K562 (cell line): ENCODE measurements around the gene RNF151. TPM values are rescaled to one million over a fixed set of nuclear protein-coding genes. Genes with fewer than 3 reads are reported as not detected.

Experiments
- ATF1 ChIP-seq, 2 experiments: fragments of 450-650 bp in 1 of 2; IDR thresholded peaks; 2 replicates each; pipeline ENCODE4 v1.6.1; 2016; ENCODE audit warnings: missing compliant biosample characterization in 1 of 2, missing genetic modification characterization in 1 of 2
- CBX2 ChIP-seq: fragments of 200-600 bp; sonication (generic); IDR thresholded peaks from one replicate; pipeline ENCODE4 v1.6.1; 2012; ENCODE audit warnings: mild to moderate bottlenecking, low read length, inconsistent platforms; ENCODE audit not compliant: insufficient read depth, poor library complexity, severe bottlenecking
- HSF4 ChIP-seq: fragments of 250-450 bp; sonication (Bioruptor Pico); IDR thresholded peaks from 2 replicates; pipeline ENCODE4 v2.1.2; 2022; ENCODE audit warnings: mild to moderate bottlenecking, moderate library complexity, borderline replicate concordance
- NR2C2 ChIP-seq, 2 experiments: fragments of 200-800 bp in 1 of 2; sonication (Bioruptor generic) in 1 of 2; sonication (generic) in 1 of 2; formaldehyde crosslinking in 1 of 2; IDR thresholded peaks; 2 replicates each; pipeline versions ENCODE4 v1.6.1 to v1.8.0; 2016 to 2022; ENCODE audit warnings: mild to moderate bottlenecking in 1 of 2, missing compliant biosample characterization in 1 of 2, missing genetic modification characterization in 1 of 2, missing genetic modification reagents in 1 of 2
- RBM25 ChIP-seq: fragments of 200-400 bp; formaldehyde crosslinking; IDR thresholded peaks from 2 replicates; pipeline ENCODE4 v1.6.1; 2018; ENCODE audit warnings: low read length, low read depth, moderate library complexity; ENCODE audit not compliant: severe bottlenecking
- SRF ChIP-seq, 2 experiments: fragments of 250-450, 450-650 bp in 1 of 2; sonication (Bioruptor Pico) in 1 of 2; sonication (generic) in 1 of 2; formaldehyde crosslinking; IDR thresholded peaks; 2 replicates each; pipeline versions ENCODE4 v1.5.0 to v1.5.1; 2020 to 2022; ENCODE audit warnings: mild to moderate bottlenecking in 1 of 2, missing genetic modification reagents in 1 of 2
- SRSF1 ChIP-seq: fragments of 200-400 bp; formaldehyde crosslinking; IDR thresholded peaks from 2 replicates; pipeline ENCODE4 v1.6.1; 2017; ENCODE audit warnings: mild to moderate bottlenecking, low read depth, low read length, moderate library complexity
- SRSF9 ChIP-seq: fragments of 200-400 bp; formaldehyde crosslinking; IDR thresholded peaks from 2 replicates; pipeline ENCODE4 v1.6.1; 2017; ENCODE audit warnings: low read depth, low read length, borderline replicate concordance
- ZNF175 ChIP-seq: fragments of 200-800 bp; sonication (Bioruptor generic); IDR thresholded peaks from 2 replicates; pipeline ENCODE4 v1.6.1; 2016; ENCODE audit warnings: low read depth, mild to moderate bottlenecking, missing genetic modification characterization, missing compliant biosample characterization
- ZNF224 ChIP-seq: sonication (generic); formaldehyde crosslinking; IDR thresholded peaks from 2 replicates; pipeline ENCODE4 v1.8.0; 2022; ENCODE audit warnings: mild to moderate bottlenecking, missing genetic modification reagents
- ZNF717 ChIP-seq: fragments of 250-450 bp; sonication (Bioruptor Pico); IDR thresholded peaks from 2 replicates; pipeline ENCODE4 v1.5.0; 2021
- polyA plus RNA-seq, 8 experiments: library from polyadenylated mRNA; depleted of rRNA in 4 of 8; stranded (reverse) in 5 of 8; unstranded in 3 of 8; fragments of >200 nt; fragmentation: Nextera tagmentation in 2 of 8; fragmentation: Illumina TruSeq in 1 of 8; extraction: Ambion mirVana in 2 of 8; extraction: Trizol in 1 of 8; gene quantifications; 2 replicates each; pipeline versions ENCODE4 v1.2.1 to v1.2.3, GENCODE V29; 2011 to 2014; ENCODE audit warnings: inconsistent platforms in 1 of 8, missing spikeins in 1 of 8
- total RNA-seq, 7 experiments: library from RNA; depleted of rRNA in 6 of 7; stranded (reverse); fragments of >200 nt in 6 of 7; fragmentation: Illumina TruSeq in 2 of 7; extraction: Trizol in 2 of 7; gene quantifications; 2 replicates each; pipeline versions ENCODE4 v1.2.1 to v1.2.3, GENCODE V29; 2011 to 2021; ENCODE audit warnings: low replicate concordance in 1 of 7
- TF ChIP-seq, protein P1 (sequence below): fragments of 450-650 bp; IDR thresholded peaks from 2 replicates; pipeline ENCODE4 v1.6.1; 2017; ENCODE audit warnings: antibody characterized with exemption, mild to moderate bottlenecking
- TF ChIP-seq, protein P2 (sequence below): fragments of 250-450 bp; sonication (Bioruptor Pico); IDR thresholded peaks from 2 replicates; pipeline ENCODE4 v1.8.0; 2021; ENCODE audit warnings: moderate library complexity, mild to moderate bottlenecking, inconsistent platforms
- TF ChIP-seq, protein P3 (sequence below), 2 experiments: IDR thresholded peaks; 2 replicates each; pipeline ENCODE4 v1.6.1; 2011; ENCODE audit warnings: borderline replicate concordance in 1 of 2, control low read depth in 1 of 2, low read depth in 1 of 2, low read length in 1 of 2, mild to moderate bottlenecking in 1 of 2, mixed read lengths in 1 of 2, moderate library complexity in 1 of 2; ENCODE audit not compliant: insufficient read depth in 1 of 2, insufficient read length in 1 of 2, poor library complexity in 1 of 2, severe bottlenecking in 1 of 2; ENCODE audit errors: extremely low read depth in 1 of 2

The RNF151 gene
- total and polyA plus RNA-seq, 9 of the 15 experiments (the other 6 are each of a cell fraction or from before 2014, with no cell fraction given), result not detected

DNA sequence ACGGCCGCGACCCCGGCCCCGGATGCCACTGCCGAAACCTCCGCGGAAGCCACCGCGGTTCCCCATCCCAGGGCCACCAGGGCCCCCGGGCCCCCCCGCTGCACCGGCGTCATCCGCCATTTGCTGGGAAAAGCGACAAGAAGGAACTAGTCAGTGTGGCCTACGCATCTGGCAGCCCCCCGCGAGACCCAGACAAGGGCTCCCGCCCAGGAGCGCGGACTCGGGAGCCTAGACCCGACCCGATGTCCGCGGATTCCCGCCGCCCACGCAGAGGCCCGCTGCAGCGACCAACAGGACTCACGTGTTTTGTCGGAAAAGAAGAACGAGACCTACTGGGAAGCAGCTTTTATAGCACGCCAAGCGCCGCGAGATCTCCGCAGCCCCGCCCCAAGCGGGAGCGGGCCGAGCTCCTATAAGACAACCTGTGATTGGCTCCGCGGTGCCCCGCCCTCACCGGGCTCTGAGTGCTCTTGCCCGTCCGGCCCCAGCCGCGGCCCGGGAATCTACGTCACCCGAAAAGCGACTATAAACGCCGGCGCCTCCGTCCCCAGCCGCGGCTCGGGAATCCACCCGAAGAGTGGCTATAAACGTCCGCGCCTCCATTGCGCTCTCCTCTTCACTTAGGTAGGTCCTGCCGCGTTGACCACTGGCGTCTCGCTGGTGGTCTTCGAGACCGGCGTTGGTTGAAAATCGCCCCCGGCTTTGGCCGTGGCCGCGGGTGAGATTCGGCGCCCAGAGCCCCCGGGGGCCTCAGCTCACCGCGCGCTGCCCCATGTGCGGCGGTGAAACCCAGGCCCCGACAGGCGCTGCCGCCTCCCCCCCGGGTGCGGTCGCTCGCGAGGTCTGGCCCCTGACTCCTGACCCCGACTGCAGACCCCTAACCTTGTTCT is 1.9 kb upstream of the RNF151 start, which contains the start of gene RPS2 (continued):
- peak; percentile 88 for TF ChIP-seq ATF1 (CRISPR knock-in tag; IDR thresholded peaks at IDR 0.05)
- peak; percentile 98 for TF ChIP-seq ATF1 (tag; IDR thresholded peaks at IDR 0.05)
- no peak; the same call in 1 of the 2 replicates for TF ChIP-seq NR2C2 (CRISPR knock-in tag; IDR thresholded peaks at IDR 0.05)
- TF ChIP-seq NR2C2 (tag; IDR thresholded peaks at IDR 0.05), result peak; percentile 55; the same call in 1 of the 2 replicates
- no peak for TF ChIP-seq ZNF175
- TF ChIP-seq, protein P1, sequence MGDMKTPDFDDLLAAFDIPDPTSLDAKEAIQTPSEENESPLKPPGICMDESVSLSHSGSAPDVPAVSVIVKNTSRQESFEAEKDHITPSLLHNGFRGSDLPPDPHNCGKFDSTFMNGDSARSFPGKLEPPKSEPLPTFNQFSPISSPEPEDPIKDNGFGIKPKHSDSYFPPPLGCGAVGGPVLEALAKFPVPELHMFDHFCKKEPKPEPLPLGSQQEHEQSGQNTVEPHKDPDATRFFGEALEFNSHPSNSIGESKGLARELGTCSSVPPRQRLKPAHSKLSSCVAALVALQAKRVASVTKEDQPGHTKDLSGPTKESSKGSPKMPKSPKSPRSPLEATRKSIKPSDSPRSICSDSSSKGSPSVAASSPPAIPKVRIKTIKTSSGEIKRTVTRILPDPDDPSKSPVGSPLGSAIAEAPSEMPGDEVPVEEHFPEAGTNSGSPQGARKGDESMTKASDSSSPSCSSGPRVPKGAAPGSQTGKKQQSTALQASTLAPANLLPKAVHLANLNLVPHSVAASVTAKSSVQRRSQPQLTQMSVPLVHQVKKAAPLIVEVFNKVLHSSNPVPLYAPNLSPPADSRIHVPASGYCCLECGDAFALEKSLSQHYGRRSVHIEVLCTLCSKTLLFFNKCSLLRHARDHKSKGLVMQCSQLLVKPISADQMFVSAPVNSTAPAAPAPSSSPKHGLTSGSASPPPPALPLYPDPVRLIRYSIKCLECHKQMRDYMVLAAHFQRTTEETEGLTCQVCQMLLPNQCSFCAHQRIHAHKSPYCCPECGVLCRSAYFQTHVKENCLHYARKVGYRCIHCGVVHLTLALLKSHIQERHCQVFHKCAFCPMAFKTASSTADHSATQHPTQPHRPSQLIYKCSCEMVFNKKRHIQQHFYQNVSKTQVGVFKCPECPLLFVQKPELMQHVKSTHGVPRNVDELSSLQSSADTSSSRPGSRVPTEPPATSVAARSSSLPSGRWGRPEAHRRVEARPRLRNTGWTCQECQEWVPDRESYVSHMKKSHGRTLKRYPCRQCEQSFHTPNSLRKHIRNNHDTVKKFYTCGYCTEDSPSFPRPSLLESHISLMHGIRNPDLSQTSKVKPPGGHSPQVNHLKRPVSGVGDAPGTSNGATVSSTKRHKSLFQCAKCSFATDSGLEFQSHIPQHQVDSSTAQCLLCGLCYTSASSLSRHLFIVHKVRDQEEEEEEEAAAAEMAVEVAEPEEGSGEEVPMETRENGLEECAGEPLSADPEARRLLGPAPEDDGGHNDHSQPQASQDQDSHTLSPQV, result no peak
- TF ChIP-seq, protein P2, sequence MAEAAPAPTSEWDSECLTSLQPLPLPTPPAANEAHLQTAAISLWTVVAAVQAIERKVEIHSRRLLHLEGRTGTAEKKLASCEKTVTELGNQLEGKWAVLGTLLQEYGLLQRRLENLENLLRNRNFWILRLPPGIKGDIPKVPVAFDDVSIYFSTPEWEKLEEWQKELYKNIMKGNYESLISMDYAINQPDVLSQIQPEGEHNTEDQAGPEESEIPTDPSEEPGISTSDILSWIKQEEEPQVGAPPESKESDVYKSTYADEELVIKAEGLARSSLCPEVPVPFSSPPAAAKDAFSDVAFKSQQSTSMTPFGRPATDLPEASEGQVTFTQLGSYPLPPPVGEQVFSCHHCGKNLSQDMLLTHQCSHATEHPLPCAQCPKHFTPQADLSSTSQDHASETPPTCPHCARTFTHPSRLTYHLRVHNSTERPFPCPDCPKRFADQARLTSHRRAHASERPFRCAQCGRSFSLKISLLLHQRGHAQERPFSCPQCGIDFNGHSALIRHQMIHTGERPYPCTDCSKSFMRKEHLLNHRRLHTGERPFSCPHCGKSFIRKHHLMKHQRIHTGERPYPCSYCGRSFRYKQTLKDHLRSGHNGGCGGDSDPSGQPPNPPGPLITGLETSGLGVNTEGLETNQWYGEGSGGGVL (CRISPR knock-in tag), result no peak
- TF ChIP-seq SRF (CRISPR knock-in tag; IDR thresholded peaks at IDR 0.05), result 0 out of 4 replicates have a peak, but pooled peaks of 1 of the 2 experiments have one; percentile 37
- TF ChIP-seq, protein P3, sequence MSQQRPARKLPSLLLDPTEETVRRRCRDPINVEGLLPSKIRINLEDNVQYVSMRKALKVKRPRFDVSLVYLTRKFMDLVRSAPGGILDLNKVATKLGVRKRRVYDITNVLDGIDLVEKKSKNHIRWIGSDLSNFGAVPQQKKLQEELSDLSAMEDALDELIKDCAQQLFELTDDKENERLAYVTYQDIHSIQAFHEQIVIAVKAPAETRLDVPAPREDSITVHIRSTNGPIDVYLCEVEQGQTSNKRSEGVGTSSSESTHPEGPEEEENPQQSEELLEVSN (IDR thresholded peaks at IDR 0.05; ENCODE audit: borderline replicate concordance in 1 of 2, extremely low read depth in 1 of 2, insufficient read depth in 1 of 2, insufficient read length in 1 of 2, low read depth in 1 of 2, low read length in 1 of 2, poor library complexity in 1 of 2, severe bottlenecking in 1 of 2), result peak in 1 of 2 experiments; percentile 29
- TF ChIP-seq RBM25, result peak; percentile 93
- no peak for TF ChIP-seq ZNF224 (CRISPR knock-in tag)
- no peak for TF ChIP-seq HSF4 (CRISPR knock-in tag)
- no peak for TF ChIP-seq CBX2
- TF ChIP-seq SRSF9, result no peak
- TF ChIP-seq ZNF717, result no peak
- no peak; the same call in none of the 2 replicates for TF ChIP-seq SRSF1
